Measurements from ENCODE around the gene RASSF8. TPM values are rescaled to one million over a fixed set of nuclear protein-coding genes. Genes with fewer than 3 reads are reported as not detected.

Gene RASSF8
- total and polyA plus RNA-seq, 2 of the 8 experiments (the other 6 are each of a cell fraction or from before 2014, with no cell fraction given) = 6.4 to 46.7 TPM

DNA sequence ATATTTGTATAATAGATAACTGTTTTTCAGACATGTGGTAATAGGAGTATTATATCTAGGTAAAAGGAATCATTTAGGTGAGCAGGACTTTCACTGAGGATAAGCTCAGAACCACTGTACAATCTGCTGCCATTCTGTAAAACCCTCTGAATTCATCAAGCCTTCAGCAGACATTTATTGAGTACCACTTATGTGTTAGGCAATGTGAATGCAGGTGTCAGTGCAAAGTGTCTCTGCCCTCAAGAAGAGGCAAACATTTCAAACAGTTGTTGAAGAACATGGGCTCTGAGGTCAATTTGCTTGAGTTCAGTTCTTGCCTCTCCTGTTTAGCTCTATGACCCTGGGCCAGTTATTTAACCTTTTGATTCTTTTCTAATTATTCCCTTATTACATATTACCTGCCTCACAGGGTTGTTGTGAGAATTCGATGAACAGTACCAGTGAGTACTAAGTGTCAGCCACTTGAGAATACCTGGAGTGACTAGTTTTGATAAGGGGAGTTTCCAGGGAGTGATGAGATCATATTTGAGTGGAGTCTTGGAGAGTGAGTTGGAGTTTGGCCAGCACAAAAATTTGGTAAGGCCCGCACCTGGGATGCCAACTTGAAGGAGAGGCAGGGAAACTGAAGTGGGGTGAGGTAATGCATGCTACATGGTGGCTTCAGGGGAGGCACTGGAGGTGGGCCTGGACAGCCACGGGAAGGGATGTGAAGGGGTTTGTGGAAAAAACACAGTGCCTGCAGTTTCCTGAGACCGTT, 33.7 kb downstream of the RASSF8 start:
- no peak for FAIRE-seq
- no peaks in the 10 kb centered on the region for H3K36me3 ChIP-seq (ENCODE audit: control insufficient read depth in 2 of 4, insufficient read depth in 4 of 4, low read length in 3 of 4)
- H3K23me2 ChIP-seq (ENCODE audit: low read depth, low read length) = no peaks in the 10 kb centered on the region
- H3K27ac ChIP-seq (ENCODE audit: low read depth, low read length) = 0 out of 2 replicates have a peak overlapping the region, but pooled peaks have one; percentile 8
- H2AFZ ChIP-seq (ENCODE audit: low read length) = no peak overlapping the region
- H3K79me1 ChIP-seq (ENCODE audit: low read depth, low read length) = no peaks in the 10 kb centered on the region; the same call in 1 of the 2 replicates
- H3K9me3 ChIP-seq (ENCODE audit: insufficient read depth in 2 of 2, low read depth in 1 of 2, low read length in 1 of 2) = no peaks in the 10 kb centered on the region
- no peak overlapping the region for H2BK15ac ChIP-seq (ENCODE audit: low read length)
- no peak for DNase-seq (ENCODE audit: low read depth in 1 of 2, low spot score in 2 of 2)
- H4K20me1 ChIP-seq (replicated peaks in 1 of 2; ENCODE audit: control insufficient read depth in 1 of 2, insufficient read depth in 2 of 2, low read length in 2 of 2) = peaks cover 2 to 3% of the 10 kb centered on the region in 2 experiments
- no peak overlapping the region for H4K5ac ChIP-seq (ENCODE audit: insufficient read length, low read depth, low read length)
- 77% methylated on average over 4 of the region's 4 CpGs; no CpG with 5 or more reads in 1 of the 2 experiments for WGBS, 2 experiments (ENCODE audit: extremely low coverage in 1 of 2, insufficient coverage in 1 of 2, insufficient read length in 1 of 2, insufficient replicate concordance in 2 of 2, low coverage in 1 of 2, low lambda C conversion rate in 2 of 2, missing lambda C conversion rate in 1 of 2)
- H3K56ac ChIP-seq (replicated peaks; ENCODE audit: insufficient read length, low read depth, low read length) = no peak overlapping the region
- no peaks in the 10 kb centered on the region for H3K27me3 ChIP-seq (replicated peaks in 1 of 4; ENCODE audit: control insufficient read depth in 3 of 4, extremely low read depth in 1 of 4, insufficient read depth in 3 of 4, low read length in 3 of 4)
- H3K14ac ChIP-seq (ENCODE audit: insufficient read length) = no peak overlapping the region
- peaks cover 3 to 89% of the 10 kb centered on the region in 2 experiments; a peak in 3 of 4 replicates for H3K79me2 ChIP-seq (ENCODE audit: control insufficient read depth in 1 of 2, insufficient read depth in 2 of 2, low read length in 2 of 2)
- no peak overlapping the region for H3K4me3 ChIP-seq (ENCODE audit: extremely low read depth in 1 of 4, insufficient read depth in 2 of 4, low read depth in 3 of 4, low read length in 4 of 4)
- H2BK12ac ChIP-seq (ENCODE audit: low read depth, low read length) = no peak overlapping the region; the same call in 1 of the 2 replicates
- no peak overlapping the region for H3K23ac ChIP-seq (ENCODE audit: insufficient read length)
- CTCF ChIA-PET (ENCODE audit: partially characterized antibody) = interaction anchor here (0.9 to 2.4 kb wide), 7 partner anchors 8 to 310 kb away, joined by 3 to 15 read pairs (median 4); no protein-coding TSS in a partner anchor
- peak overlapping the region in 1 of 2 experiments; percentile 38; a peak in 1 of 4 replicates for H3K4me2 ChIP-seq (ENCODE audit: insufficient read depth in 1 of 2, low read depth in 2 of 2, low read length in 2 of 2)
- no peak overlapping the region for H3K9ac ChIP-seq (replicated peaks in 1 of 4; ENCODE audit: extremely low read depth in 1 of 4, low read depth in 3 of 4, low read length in 3 of 4)
- H2BK20ac ChIP-seq (ENCODE audit: low read length) = no peak overlapping the region
- H2BK5ac ChIP-seq (ENCODE audit: low read depth, low read length) = peak overlapping the region; percentile 54; the same call in 1 of the 2 replicates
- H4K91ac ChIP-seq (replicated peaks; ENCODE audit: insufficient read length, low read length) = no peak overlapping the region
- no peak overlapping the region for H3K18ac ChIP-seq (ENCODE audit: extremely low read depth, low read length)
- H2AK5ac ChIP-seq (ENCODE audit: low read depth, low read length) = 0 out of 2 replicates have a peak overlapping the region, but pooled peaks have one; percentile 66
- no peak overlapping the region for H4K8ac ChIP-seq (ENCODE audit: extremely low read depth, insufficient read depth, low read length)
- H2BK120ac ChIP-seq (replicated peaks; ENCODE audit: low read depth, low read length) = no peak overlapping the region
- H3K4ac ChIP-seq (replicated peaks; ENCODE audit: insufficient read length, low read depth, low read length) = no peak overlapping the region
- H3K4me1 ChIP-seq (replicated peaks in 1 of 4; ENCODE audit: control insufficient read depth in 3 of 4, insufficient read depth in 4 of 4, low read length in 3 of 4) = peaks cover 2 to 31% (median 15%) of the 10 kb centered on the region in 4 experiments; a peak in 6 of 7 replicates
- POLR2A ChIA-PET (ENCODE audit: partially characterized antibody) = interaction anchor here (1.7 kb wide), 1 partner anchor 29 kb away, joined by 4 read pairs; no protein-coding TSS in a partner anchor
- TF ChIP-seq SIN3A (conservative IDR thresholded peaks at IDR 0.05 in 1 of 2, IDR thresholded peaks at IDR 0.05 in 1 of 2; ENCODE audit: low read depth in 1 of 2, low read length in 2 of 2) (no peak), ASH2L (IDR thresholded peaks at IDR 0.05; ENCODE audit: low read length) (no peak), HDAC2 (IDR thresholded peaks at IDR 0.05; ENCODE audit: borderline replicate concordance in 1 of 2, low read depth in 2 of 2, low read length in 2 of 2) (no peak), SRF (IDR thresholded peaks at IDR 0.05; ENCODE audit: low read depth, low read length) (no peak), SAP30 (IDR thresholded peaks at IDR 0.05; ENCODE audit: insufficient read depth, insufficient replicate concordance, low read length) (no peak), RAD21 (IDR thresholded peaks at IDR 0.05 in 1 of 2, conservative IDR thresholded peaks at IDR 0.05 in 1 of 2; ENCODE audit: low read depth in 2 of 2, low read length in 2 of 2) (no peak), RFX5 (IDR thresholded peaks at IDR 0.05; ENCODE audit: borderline replicate concordance, low read depth, low read length) (no peak), BRCA1 (IDR thresholded peaks at IDR 0.05; ENCODE audit: low read depth, low read length) (no peak), FOSL1 (IDR thresholded peaks at IDR 0.05; ENCODE audit: insufficient read depth, low read depth, low read length) (no peak), RNF2 (IDR thresholded peaks at IDR 0.05; ENCODE audit: borderline replicate concordance, low read depth, low read length, missing control alignments, poor library complexity, severe bottlenecking) (no peak)
